Body of pancreas (tissue), 4 donors: ENCODE data around the gene FBN2. TPM values are rescaled to one million over a fixed set of nuclear protein-coding genes. Genes with fewer than 3 reads are reported as not detected.

Experiments
- ATAC-seq: fragments of 150-250 bp; one replicate; pipeline ENCODE4 v1.9.1; 2016
- DNase-seq, 4 donors: peaks; one replicate each; pipeline ENCODE4 v3.0.0-alpha.2; 2019
- H3K27ac ChIP-seq, 4 donors: fragments of 200-600 bp; sonication (generic); 1 replicate in 3 of 4; 2 replicates in 1 of 4; pipeline versions ENCODE4 v1.5.1 to v1.6.1; 2016 to 2019; ENCODE audit warnings: mild to moderate bottlenecking in 1 of 4, mixed read lengths in 1 of 4, moderate library complexity in 1 of 4
- H3K27me3 ChIP-seq, 2 donors: fragments of 200-600 bp; sonication (generic); one replicate each; pipeline ENCODE4 v1.6.0; 2016; ENCODE audit warnings: mild to moderate bottlenecking in 1 of 2
- H3K36me3 ChIP-seq, 2 donors: fragments of 200-600 bp; sonication (generic); replicated peaks in 1 of 2; 2 replicates each; pipeline ENCODE4 v1.5.1; 2016; ENCODE audit warnings: low read depth in 2 of 2; ENCODE audit not compliant: insufficient read depth in 1 of 2
- H3K4me1 ChIP-seq: fragments of 200-600 bp; sonication (generic); one replicate; pipeline ENCODE4 v1.6.0; 2016
- H3K4me3 ChIP-seq, 2 donors: fragments of 200-600 bp; sonication (generic); 1 replicate in 1 of 2; 2 replicates in 1 of 2; pipeline ENCODE4 v1.5.1; 2016 to 2019
- H3K9me3 ChIP-seq, 3 donors: fragments of 200-600 bp; sonication (generic); 1 replicate in 2 of 3; 2 replicates in 1 of 3; pipeline ENCODE4 v1.5.1; 2016
- POLR2A ChIP-seq, 3 donors: fragments of 450-650 bp; IDR thresholded peaks; one replicate each; pipeline ENCODE4 v1.6.1; 2016; ENCODE audit warnings: antibody characterized with exemption in 3 of 3, mild to moderate bottlenecking in 2 of 3
- WGBS, 2 donors: methylation state at CpG; one replicate each; pipeline ENCODE4 v1.1.5; 2017; 5-methylcytosine and 5-hydroxymethylcytosine counted together
- intact Hi-C: fragments of 100-400 bp; cut with DNase I; formaldehyde crosslinking; loops from one replicate; pipeline ENCODE4 v1.15.1; 2023
- total RNA-seq, 2 donors: library from RNA; depleted of rRNA; stranded (reverse); fragments of >200 nt; gene quantifications; one replicate each; pipeline ENCODE4 v1.1.0, GENCODE V29; 2016
- TF ChIP-seq, protein P1 (sequence below), 7 experiments: fragments of 450-650 bp in 4 of 7; fragments of 200-600 bp in 3 of 7; sonication (generic) in 3 of 7; IDR thresholded peaks; one replicate each; pipeline ENCODE4 v1.5.1; 2016 to 2019; ENCODE audit warnings: antibody characterized with exemption in 7 of 7

The FBN2 gene
- total RNA-seq, 2 donors from 2014 or later, result 0.26 TPM; not detected in 1

DNA sequence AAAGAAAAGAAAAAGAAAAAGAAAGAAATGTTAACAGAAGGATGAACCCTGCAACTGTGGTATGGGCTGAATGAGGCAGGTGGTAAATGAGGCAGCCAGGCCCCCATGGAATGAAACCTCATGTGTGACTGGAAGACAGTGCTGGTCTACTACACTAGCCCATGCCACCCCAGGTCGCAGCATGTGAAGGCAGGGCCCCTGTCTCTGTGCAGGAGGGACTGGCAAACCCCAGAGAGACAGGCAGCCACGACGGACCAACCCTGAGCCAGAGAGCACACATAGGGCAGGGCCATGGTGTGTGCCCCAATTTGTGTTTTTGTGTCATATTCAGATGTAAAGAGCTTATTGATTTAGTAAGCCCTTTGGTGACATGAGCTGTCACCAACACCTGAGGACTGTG, 198.5 kb downstream of the FBN2 start:
- H3K27me3 ChIP-seq, result no peaks in the 10 kb centered on the region
- WGBS, 2 donors, result 57 to 84% methylated on average over 3 of the region's 3 CpGs
- no peaks in the 10 kb centered on the region for H3K9me3 ChIP-seq
- no peak overlapping the region for H3K27ac ChIP-seq
- DNase-seq (no peak), ATAC-seq (no peak)
- no peaks in the 10 kb centered on the region for H3K36me3 ChIP-seq
- H3K4me3 ChIP-seq, result no peak overlapping the region
- no peaks in the 10 kb centered on the region for H3K4me1 ChIP-seq
- intact Hi-C loops, result no loop called here
- TF ChIP-seq, protein P1, sequence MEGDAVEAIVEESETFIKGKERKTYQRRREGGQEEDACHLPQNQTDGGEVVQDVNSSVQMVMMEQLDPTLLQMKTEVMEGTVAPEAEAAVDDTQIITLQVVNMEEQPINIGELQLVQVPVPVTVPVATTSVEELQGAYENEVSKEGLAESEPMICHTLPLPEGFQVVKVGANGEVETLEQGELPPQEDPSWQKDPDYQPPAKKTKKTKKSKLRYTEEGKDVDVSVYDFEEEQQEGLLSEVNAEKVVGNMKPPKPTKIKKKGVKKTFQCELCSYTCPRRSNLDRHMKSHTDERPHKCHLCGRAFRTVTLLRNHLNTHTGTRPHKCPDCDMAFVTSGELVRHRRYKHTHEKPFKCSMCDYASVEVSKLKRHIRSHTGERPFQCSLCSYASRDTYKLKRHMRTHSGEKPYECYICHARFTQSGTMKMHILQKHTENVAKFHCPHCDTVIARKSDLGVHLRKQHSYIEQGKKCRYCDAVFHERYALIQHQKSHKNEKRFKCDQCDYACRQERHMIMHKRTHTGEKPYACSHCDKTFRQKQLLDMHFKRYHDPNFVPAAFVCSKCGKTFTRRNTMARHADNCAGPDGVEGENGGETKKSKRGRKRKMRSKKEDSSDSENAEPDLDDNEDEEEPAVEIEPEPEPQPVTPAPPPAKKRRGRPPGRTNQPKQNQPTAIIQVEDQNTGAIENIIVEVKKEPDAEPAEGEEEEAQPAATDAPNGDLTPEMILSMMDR (IDR thresholded peaks at IDR 0.05), result no peak
- TF ChIP-seq POLR2A (IDR thresholded peaks at IDR 0.05), result no peak

DNA sequence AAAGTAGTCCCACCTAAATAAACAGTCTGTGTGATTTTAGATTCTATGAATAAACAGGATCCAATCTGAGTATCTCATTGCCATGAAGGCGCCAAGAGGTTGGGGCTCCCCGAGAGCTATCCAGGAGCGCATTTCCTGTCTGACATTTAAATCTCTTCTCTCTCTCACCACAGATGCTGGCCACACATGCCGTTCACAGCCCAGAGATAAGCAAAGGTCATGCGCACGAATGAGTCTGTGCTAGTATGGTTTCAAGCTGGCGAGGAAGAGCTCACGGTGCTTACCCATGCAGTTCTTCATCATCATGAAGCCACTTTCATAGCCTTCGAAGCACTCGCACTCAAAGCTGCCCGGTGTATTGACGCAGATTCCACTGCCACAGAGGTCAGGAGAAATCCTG, 199.4 kb downstream of the FBN2 start:
- no peak overlapping the region for H3K27ac ChIP-seq
- no peaks in the 10 kb centered on the region for H3K4me1 ChIP-seq
- H3K9me3 ChIP-seq, result no peaks in the 10 kb centered on the region
- DNase-seq, result no peak
- H3K27me3 ChIP-seq, result no peaks in the 10 kb centered on the region
- 77 to 85% methylated on average over 12 of the region's 12 CpGs for WGBS, 2 donors
- H3K36me3 ChIP-seq, result no peaks in the 10 kb centered on the region
- H3K4me3 ChIP-seq, result no peak overlapping the region
- no peak for TF ChIP-seq POLR2A (IDR thresholded peaks at IDR 0.05)
- TF ChIP-seq, protein P1 (IDR thresholded peaks at IDR 0.05), result no peak
- intact Hi-C loops, result no loop called here
- ATAC-seq, result no peak

DNA sequence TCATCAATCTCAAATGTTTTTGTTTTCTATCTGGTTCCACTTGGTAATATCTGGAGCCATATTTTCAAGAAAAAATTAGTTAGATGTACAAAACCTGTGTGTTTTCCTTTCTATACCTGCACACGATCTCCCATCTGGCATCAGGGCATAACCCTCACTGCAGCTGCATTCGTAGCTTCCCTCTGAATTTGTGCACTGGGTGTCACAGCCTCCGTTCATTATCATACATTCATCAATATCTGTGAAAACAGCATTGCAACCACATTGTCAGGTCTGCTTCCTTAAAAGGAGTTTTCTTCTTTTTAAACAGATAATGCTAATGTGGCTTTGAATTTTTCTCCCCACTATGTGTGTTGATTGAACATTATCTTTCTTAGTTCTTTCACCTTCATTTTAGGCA, 202.7 kb downstream of the FBN2 start:
- Histone ChIP-seq H3K4me3 (no peak overlapping the region), H3K27ac (no peak overlapping the region), H3K36me3 (no peaks in the 10 kb centered on the region), H3K9me3 (no peaks in the 10 kb centered on the region), H3K27me3 (no peaks in the 10 kb centered on the region), H3K4me1 (no peaks in the 10 kb centered on the region)
- WGBS, 2 donors, result 47 to 66% methylated on average over 3 of the region's 3 CpGs
- intact Hi-C loops, result no loop called here
- TF ChIP-seq, protein P1 (IDR thresholded peaks at IDR 0.05), result no peak
- no peak for TF ChIP-seq POLR2A (IDR thresholded peaks at IDR 0.05)
- DNase-seq, result no peak
- no peak for ATAC-seq

DNA sequence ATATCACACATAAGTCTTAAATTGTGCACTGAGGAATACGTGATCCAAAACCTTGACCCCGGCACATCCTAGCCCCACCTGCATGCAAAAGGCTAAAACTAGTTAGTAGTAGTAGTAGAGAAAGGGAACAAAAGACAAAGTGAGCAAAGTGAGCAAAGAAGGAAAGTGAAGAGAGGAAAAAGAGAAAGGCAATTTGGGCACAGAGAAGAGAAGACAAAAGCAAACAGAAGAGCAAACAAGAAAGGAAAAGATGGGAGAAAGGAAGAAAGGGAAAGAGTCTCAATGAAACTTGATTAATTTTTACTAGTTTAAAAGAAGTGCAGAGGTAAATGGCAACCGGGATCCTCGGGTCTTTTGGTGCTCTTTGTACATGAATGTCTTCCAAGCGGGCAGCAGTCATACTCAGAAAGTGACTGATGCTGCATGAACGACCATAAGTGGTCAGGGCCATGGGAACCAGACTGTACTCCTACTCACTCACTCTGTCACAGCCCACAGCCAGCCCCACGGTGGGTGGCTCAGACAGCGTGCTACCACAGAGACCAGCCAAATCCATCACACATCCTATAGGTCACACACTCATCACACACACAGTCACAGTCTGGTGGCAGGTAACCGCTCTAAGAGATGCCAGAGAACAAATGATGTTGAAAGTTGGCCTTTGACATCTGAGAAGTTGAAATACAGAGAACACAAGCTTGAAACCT, 203.9 kb downstream of the FBN2 start:
- Histone ChIP-seq H3K27ac (no peak overlapping the region), H3K36me3 (no peaks in the 10 kb centered on the region), H3K9me3 (no peaks in the 10 kb centered on the region), H3K4me3 (no peak overlapping the region), H3K4me1 (no peaks in the 10 kb centered on the region), H3K27me3 (no peaks in the 10 kb centered on the region)
- DNase-seq, result no peak
- intact Hi-C loops, result no loop called here
- TF ChIP-seq, protein P1 (IDR thresholded peaks at IDR 0.05), result no peak
- TF ChIP-seq POLR2A (IDR thresholded peaks at IDR 0.05), result no peak
- ATAC-seq, result no peak
- WGBS, 2 donors, result 62 to 77% methylated on average over 9 of the region's 9 CpGs

DNA sequence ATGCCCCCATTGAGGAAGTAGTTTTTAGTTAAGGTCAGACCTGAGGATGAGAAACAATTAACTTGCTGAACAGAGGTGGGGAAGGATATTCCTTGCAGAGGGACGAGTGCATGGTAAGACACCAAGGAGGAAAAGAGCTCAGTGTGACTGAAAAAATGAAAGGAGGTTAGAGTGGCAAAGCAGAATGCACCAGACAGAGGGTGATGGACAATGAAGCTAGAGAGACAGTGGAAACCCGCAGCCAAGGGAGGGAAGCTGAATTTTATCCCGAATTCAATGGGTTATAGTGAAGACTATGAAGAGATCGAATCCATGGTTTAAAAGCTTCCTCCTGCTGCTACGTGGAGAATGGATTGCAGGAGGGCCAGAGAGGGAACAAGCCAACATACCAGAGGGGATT, 206.8 kb downstream of the FBN2 start:
- no peak overlapping the region for H3K4me3 ChIP-seq
- no peak for DNase-seq
- no peak for TF ChIP-seq POLR2A (IDR thresholded peaks at IDR 0.05)
- TF ChIP-seq, protein P1 (IDR thresholded peaks at IDR 0.05), result no peak
- no peak for ATAC-seq
- intact Hi-C loops, result no loop called here
- H3K9me3 ChIP-seq, result no peaks in the 10 kb centered on the region
- H3K27ac ChIP-seq, result no peak overlapping the region
- no peaks in the 10 kb centered on the region for H3K36me3 ChIP-seq
- WGBS, 2 donors, result 59 to 71% methylated on average over 5 of the region's 5 CpGs
- no peaks in the 10 kb centered on the region for H3K4me1 ChIP-seq
- no peaks in the 10 kb centered on the region for H3K27me3 ChIP-seq
